GM10266 (cell line): ENCODE measurements around the gene LAMP1.
"Not testable (repeated sequence)": the region's sequence is repeated elsewhere in the genome, so short reads cannot be mapped to it uniquely, and the experiment has no call there.

Experiments used
- DNase-seq: peaks from one replicate; pipeline ENCODE4 v3.0.0; 2012; ENCODE audit errors: extremely low spot score
- CTCF ChIP-seq: IDR thresholded peaks from 2 replicates; pipeline ENCODE4 v1.5.1; 2012; ENCODE audit warnings: mild to moderate bottlenecking, low read depth; ENCODE audit not compliant: control insufficient read depth, insufficient read depth; ENCODE audit errors: missing control alignments

LAMP1 gene

GRCh38 chr13:113298043-113298945 lies 1.3 kb downstream of the LAMP1 start:
- DNase-seq = no peak
- no peak for TF ChIP-seq CTCF

- no peak for DNase-seq
- no peak for TF ChIP-seq CTCF
Measured at GRCh38 chr13:113299951-113300350, 2.9 kb downstream of the LAMP1 start.

GRCh38 chr13:113302986-113303385 lies 5.9 kb downstream of the LAMP1 start:
- DNase-seq = no peak
- no peak for TF ChIP-seq CTCF

GRCh38 chr13:113304121-113304520 lies 7.1 kb downstream of the LAMP1 start:
- DNase-seq = no peak
- TF ChIP-seq CTCF = no peak

- TF ChIP-seq CTCF = no peak
- no peak for DNase-seq
Measured at GRCh38 chr13:113305208-113305607, 8.2 kb downstream of the LAMP1 start.

GRCh38 chr13:113307491-113307890 lies 10.5 kb downstream of the LAMP1 start:
- TF ChIP-seq CTCF = no peak

GRCh38 chr13:113309473-113309872 lies 12.4 kb downstream of the LAMP1 start:
- TF ChIP-seq CTCF = no peak
- no peak for DNase-seq

More at GRCh38 chr13:113307491-113307890, 10.5 kb downstream of the LAMP1 start:
- DNase-seq = no peak

- DNase-seq = not testable (repeated sequence)
Measured at GRCh38 chr13:113314112-113314511, 17.1 kb downstream of the LAMP1 start.

GRCh38 chr13:113314895-113315470 lies 17.9 kb downstream of the LAMP1 start:
- DNase-seq = not testable (repeated sequence)
